Stimulated activated CD8-positive, alpha-beta memory T cell treated with anti-CD3 and anti-CD28 coated beads, Interleukin-7, amount 100 ng/mL, for 48 hours (primary cell): ENCODE measurements around the gene TCOF1.

Experiments
- DNase-seq, 2 donors: peaks; one replicate each; pipeline ENCODE4 v3.0.0-alpha.2; 2020; ENCODE audit warnings: low read depth in 1 of 2; ENCODE audit errors: extremely low read depth in 1 of 2

Gene TCOF1

DNA sequence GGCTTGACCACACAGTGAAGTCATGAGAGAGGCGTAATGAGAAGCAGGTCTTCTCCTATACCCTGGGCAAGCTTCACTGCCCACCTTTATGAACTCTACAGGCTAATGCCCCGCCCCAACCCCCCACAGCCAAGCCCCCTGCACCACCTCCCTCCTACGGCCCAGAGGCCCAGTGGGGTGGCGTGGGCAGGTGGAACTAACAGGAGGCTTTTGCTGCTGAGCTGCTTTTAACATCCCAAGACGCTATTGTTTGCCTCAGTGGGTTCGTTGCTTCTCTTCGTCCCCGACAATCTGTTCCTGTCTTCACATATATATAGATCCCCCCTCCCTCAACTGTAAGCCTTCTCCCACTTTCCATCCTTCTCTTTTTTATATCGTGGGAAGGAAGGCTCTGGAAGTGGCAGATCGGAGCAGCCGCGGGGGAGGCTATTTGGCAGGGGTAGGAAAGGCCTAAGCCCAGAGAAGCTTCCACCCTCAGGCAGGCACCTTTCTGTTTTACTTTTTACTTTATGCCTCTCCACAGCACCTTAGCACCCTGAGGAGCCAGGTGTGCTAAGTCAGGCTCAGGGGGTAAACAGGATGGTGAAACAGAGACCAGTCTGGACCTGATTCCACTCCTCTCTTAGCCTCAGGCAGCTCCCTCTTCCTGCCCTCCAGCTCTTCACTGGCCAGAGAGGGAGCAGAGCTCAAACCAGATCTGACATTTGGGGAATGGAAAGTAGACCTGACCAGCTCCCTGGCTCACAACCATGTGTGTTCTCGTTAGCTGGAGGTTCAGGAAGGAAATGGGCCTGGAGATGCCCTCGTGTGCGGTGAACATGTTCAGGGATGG lies 28.7 kb downstream of the TCOF1 start:
- no peak for DNase-seq

- no peak for DNase-seq
These were observed 32.2 kb downstream of the TCOF1 start for GRCh38 chr5:150389531-150390266.

- DNase-seq: no peak
These were observed 33.8 kb downstream of the TCOF1 start for GRCh38 chr5:150391064-150391834.

GRCh38 chr5:150391986-150392385 lies 34.5 kb downstream of the TCOF1 start:
- no peak for DNase-seq

GRCh38 chr5:150392680-150393079 lies 35.2 kb downstream of the TCOF1 start:
- DNase-seq: no peak

DNA sequence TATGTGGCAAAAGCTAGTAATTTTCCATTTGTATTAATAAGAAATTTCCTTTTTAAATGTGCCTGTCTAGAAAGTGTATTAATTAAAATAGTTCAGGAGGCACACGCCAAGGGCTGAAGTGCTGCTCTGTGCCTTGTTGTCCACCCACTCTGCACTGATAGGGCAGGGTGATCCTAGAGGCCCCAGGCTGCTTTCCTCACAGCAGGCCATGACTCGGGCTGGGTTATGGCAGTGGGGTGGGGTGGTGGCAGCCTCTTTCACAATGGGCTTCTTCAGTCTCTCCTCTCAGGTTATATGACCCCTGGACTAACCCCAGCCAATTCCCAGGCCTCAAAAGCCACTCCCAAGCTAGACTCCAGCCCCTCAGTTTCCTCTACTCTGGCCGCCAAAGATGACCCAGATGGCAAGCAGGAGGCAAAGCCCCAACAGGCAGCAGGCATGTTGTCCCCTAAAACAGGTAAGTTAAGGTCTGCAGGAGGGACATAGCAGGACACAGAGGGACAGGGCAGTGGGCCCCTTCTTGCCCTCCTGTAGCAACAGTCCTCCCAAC lies 35.7 kb downstream of the TCOF1 start:
- no peak for DNase-seq

GRCh38 chr5:150394131-150394530 lies 36.6 kb downstream of the TCOF1 start:
- no peak for DNase-seq

- no peak for DNase-seq
These were observed 37.6 kb downstream of the TCOF1 start for GRCh38 chr5:150394912-150395687.

GRCh38 chr5:150395688-150395975 lies 38.1 kb downstream of the TCOF1 start:
- DNase-seq: no peak

DNA sequence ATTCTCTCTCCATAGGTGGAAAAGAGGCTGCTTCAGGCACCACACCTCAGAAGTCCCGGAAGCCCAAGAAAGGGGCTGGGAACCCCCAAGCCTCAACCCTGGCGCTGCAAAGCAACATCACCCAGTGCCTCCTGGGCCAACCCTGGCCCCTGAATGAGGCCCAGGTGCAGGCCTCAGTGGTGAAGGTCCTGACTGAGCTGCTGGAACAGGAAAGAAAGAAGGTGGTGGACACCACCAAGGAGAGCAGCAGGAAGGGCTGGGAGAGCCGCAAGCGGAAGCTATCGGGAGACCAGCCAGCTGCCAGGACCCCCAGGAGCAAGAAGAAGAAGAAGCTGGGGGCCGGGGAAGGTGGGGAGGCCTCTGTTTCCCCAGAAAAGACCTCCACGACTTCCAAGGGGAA lies 38.8 kb downstream of the TCOF1 start:
- DNase-seq: no peak

DNA sequence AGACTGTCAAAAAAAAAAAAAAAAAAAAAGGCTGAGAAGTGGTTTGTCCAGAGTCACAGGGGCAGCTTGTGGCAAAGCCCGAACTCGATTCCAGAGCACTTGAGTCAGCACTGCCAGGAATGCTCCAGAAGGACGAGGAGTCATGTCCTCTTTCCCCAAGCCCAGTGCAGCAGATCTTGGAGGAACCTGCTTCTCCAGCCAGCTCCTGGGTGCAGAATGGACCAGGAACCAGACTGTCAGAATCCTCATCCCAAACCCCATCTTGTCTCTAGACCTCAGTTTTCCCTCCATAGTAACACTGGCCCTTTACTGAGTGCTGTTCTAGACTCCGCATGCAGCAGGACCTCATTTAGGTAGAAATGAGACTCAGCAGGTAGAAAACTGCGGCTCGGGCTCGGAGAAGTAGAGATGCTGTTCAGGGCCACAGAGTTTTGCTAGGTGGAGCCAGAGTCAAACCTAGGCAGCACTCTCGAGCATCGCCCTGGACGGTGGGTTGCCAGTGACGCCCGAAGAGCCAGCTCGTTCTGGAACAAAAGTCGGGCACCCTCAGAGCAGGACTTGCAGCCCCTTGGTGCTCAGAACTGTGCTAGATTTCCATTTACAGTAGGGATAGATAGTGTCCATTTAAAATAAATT lies 39.8 kb downstream of the TCOF1 start:
- DNase-seq: no peak

GRCh38 chr5:150397782-150398721 lies 40.6 kb downstream of the TCOF1 start:
- no peak for DNase-seq

DNA sequence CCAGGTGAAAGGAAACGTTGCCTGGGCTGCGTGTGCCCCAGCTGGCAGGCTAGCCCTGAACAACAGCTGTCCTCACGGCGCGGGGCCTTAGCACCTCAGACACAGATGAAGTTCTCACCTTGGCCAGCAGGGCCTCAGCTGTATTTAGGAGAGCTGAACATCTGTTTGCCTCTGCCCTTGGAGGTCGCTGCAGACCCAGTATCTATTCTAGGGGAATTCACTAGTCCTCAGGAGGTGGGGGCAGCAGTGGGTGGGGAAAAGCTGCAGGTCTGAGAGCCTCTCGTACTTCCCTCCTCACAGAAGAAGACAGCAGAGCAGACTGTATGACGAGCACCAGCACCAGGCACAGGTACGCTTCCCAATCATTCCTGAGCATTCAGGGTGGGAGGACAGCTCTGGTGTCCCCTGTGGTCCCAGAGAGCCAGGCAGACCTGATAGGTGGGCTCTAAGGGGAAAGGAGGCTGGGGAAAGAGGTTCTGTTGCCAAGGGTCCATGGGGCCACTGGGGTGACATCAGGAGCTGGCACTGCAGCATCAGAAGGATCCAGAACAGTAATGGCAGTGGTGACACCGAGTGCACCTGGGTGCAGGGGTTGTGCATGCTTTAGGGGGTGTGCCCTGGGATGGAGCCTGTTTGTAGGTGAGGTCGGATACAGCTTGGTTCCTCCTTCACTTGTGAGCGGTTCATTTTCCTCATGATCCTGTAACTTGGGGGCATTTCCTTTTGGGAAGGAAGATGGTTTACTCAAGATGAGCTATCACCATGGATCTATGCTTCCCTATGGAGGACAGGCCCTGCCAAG lies 41.4 kb downstream of the TCOF1 start:
- no peak for DNase-seq

GRCh38 chr5:150399524-150400211 lies 42.2 kb downstream of the TCOF1 start:
- no peak for DNase-seq

GRCh38 chr5:150400316-150401075 lies 43.0 kb downstream of the TCOF1 start:
- no peak for DNase-seq

DNA sequence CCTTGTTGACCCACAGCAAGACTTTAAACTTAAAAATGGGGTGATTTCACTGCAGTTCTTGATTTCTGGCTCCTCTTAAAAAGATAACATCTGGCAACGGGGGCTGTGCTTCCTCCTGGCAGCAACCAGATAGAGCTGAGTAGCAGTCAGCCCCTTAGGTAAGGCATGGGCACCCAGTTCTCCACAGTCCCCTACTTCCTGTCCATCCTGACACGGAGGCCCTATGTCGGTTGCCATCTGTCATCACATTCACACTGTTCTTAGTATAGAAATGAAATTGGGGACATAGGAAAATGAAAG lies 43.5 kb downstream of the TCOF1 start:
- DNase-seq: no peak
